ENCODE measurements around the gene BACH2. TPM values are rescaled to one million over a fixed set of nuclear protein-coding genes. Genes with fewer than 3 reads are reported as not detected.

The BACH2 gene
- total and polyA plus RNA-seq, 2 experiments from 2014 or later = 5.4 to 5.6 TPM

GRCh38 chr6:90088009-90088408 lies 208.6 kb downstream of the BACH2 start:
- peak in 1 of 2 donors; percentile 71 for DNase-seq (ENCODE audit: low read depth in 1 of 2, low spot score in 1 of 2)
- Histone ChIP-seq H3K36me3 (no peaks in the 10 kb centered on the region), H3K27ac (no peak overlapping the region), H3K27me3 (no peaks in the 10 kb centered on the region), H3K4me1 (ENCODE audit: low read depth) (no peaks in the 10 kb centered on the region), H3K4me3 (no peak overlapping the region), H3K9me3 (ENCODE audit: low read depth) (no peaks in the 10 kb centered on the region)
- no peak for TF ChIP-seq CTCF (IDR thresholded peaks at IDR 0.05; ENCODE audit: low read depth, low read length)

GRCh38 chr6:90087106-90087833 lies 209.4 kb downstream of the BACH2 start:
- peaks cover 6% of the 10 kb centered on the region for H3K4me1 ChIP-seq (ENCODE audit: low read depth)
- DNase-seq (ENCODE audit: low read depth in 1 of 2, low spot score in 1 of 2) = peak in 1 of 2 donors; percentile 37
- H3K9me3 ChIP-seq (ENCODE audit: low read depth) = no peaks in the 10 kb centered on the region
- no peak overlapping the region for H3K27ac ChIP-seq
- H3K27me3 ChIP-seq = no peaks in the 10 kb centered on the region
- H3K36me3 ChIP-seq = no peaks in the 10 kb centered on the region
- TF ChIP-seq CTCF (IDR thresholded peaks at IDR 0.05; ENCODE audit: low read depth, low read length) = no peak
- no peak overlapping the region for H3K4me3 ChIP-seq

GRCh38 chr6:90086517-90086916 lies 210.1 kb downstream of the BACH2 start:
- H3K36me3 ChIP-seq = no peaks in the 10 kb centered on the region
- no peak overlapping the region for H3K4me3 ChIP-seq
- no peak overlapping the region for H3K27ac ChIP-seq
- H3K4me1 ChIP-seq (ENCODE audit: low read depth) = peaks cover 7% of the 10 kb centered on the region
- no peak for TF ChIP-seq CTCF (IDR thresholded peaks at IDR 0.05; ENCODE audit: low read depth, low read length)
- DNase-seq (ENCODE audit: low read depth in 1 of 2, low spot score in 1 of 2) = no peak
- H3K9me3 ChIP-seq (ENCODE audit: low read depth) = no peaks in the 10 kb centered on the region
- H3K27me3 ChIP-seq = no peaks in the 10 kb centered on the region

GRCh38 chr6:90083891-90084290 lies 212.8 kb downstream of the BACH2 start:
- Histone ChIP-seq H3K36me3 (no peaks in the 10 kb centered on the region), H3K9me3 (ENCODE audit: low read depth) (no peaks in the 10 kb centered on the region), H3K4me3 (no peak overlapping the region), H3K27me3 (no peaks in the 10 kb centered on the region), H3K27ac (no peak overlapping the region), H3K4me1 (ENCODE audit: low read depth) (peaks cover 7% of the 10 kb centered on the region)
- no peak for TF ChIP-seq CTCF (IDR thresholded peaks at IDR 0.05; ENCODE audit: low read depth, low read length)
- DNase-seq (ENCODE audit: low read depth in 1 of 2, low spot score in 1 of 2) = no peak

GRCh38 chr6:90082847-90083246 lies 213.8 kb downstream of the BACH2 start:
- no peak for TF ChIP-seq CTCF (IDR thresholded peaks at IDR 0.05; ENCODE audit: low read depth, low read length)
- no peaks in the 10 kb centered on the region for H3K36me3 ChIP-seq
- peak in 1 of 2 donors; percentile 16 for DNase-seq (ENCODE audit: low read depth in 1 of 2, low spot score in 1 of 2)
- H3K27me3 ChIP-seq = no peaks in the 10 kb centered on the region
- peaks cover 7% of the 10 kb centered on the region for H3K4me1 ChIP-seq (ENCODE audit: low read depth)
- no peak overlapping the region for H3K4me3 ChIP-seq
- H3K27ac ChIP-seq = no peak overlapping the region
- H3K9me3 ChIP-seq (ENCODE audit: low read depth) = no peaks in the 10 kb centered on the region
